Measurements from ENCODE around the gene DAP.

- TF ChIP-seq CTCF (IDR thresholded peaks at IDR 0.05) (no peak), POLR2A (IDR thresholded peaks at IDR 0.05) (no peak)
Observed at GRCh38 chr5:10699281-10699874, 61.7 kb downstream of the DAP start.

Measured in transverse colon (tissue), 3 donors.